GM12874 (cell line): ENCODE results near the gene TBCD.

Experiments used
- TF ChIP-seq, protein P1 (sequence below): IDR thresholded peaks from 2 replicates; pipeline ENCODE4 v1.5.1; 2011; ENCODE audit warnings: low read depth, mild to moderate bottlenecking, control low read depth, low read length, moderate library complexity; ENCODE audit not compliant: insufficient read depth

TBCD gene

DNA sequence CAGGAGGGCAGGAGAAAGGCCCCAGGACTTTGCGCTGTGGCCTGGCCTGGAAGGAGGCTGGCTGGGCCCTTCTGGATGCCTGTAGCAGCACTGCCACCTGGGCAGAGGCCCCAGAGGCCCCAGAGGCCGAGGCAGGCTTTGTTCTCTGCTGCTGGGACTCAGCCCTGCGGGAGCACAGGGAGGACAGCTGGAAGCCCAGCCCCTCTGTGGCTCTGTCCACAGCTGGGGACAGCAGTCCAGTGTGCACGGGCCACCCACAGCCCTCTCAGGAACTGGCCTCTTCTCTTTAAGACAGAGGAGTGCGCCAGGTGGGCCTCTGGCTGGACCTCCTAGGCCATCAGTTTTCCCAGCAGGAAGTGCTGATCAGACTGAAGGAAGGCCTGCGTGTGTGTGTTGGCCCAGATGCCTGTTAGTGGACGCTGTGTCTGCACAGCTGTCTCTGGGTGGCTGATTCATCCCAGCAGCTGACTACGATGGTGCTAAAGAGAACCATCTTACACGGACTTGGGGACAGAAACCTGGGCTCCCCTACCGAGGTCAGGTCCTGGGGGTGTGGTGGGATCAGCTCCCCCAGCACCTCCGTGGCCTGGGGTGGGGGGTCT, 114.8 kb downstream of the TBCD start:
- TF ChIP-seq, protein P1, sequence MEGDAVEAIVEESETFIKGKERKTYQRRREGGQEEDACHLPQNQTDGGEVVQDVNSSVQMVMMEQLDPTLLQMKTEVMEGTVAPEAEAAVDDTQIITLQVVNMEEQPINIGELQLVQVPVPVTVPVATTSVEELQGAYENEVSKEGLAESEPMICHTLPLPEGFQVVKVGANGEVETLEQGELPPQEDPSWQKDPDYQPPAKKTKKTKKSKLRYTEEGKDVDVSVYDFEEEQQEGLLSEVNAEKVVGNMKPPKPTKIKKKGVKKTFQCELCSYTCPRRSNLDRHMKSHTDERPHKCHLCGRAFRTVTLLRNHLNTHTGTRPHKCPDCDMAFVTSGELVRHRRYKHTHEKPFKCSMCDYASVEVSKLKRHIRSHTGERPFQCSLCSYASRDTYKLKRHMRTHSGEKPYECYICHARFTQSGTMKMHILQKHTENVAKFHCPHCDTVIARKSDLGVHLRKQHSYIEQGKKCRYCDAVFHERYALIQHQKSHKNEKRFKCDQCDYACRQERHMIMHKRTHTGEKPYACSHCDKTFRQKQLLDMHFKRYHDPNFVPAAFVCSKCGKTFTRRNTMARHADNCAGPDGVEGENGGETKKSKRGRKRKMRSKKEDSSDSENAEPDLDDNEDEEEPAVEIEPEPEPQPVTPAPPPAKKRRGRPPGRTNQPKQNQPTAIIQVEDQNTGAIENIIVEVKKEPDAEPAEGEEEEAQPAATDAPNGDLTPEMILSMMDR, result no peak

DNA sequence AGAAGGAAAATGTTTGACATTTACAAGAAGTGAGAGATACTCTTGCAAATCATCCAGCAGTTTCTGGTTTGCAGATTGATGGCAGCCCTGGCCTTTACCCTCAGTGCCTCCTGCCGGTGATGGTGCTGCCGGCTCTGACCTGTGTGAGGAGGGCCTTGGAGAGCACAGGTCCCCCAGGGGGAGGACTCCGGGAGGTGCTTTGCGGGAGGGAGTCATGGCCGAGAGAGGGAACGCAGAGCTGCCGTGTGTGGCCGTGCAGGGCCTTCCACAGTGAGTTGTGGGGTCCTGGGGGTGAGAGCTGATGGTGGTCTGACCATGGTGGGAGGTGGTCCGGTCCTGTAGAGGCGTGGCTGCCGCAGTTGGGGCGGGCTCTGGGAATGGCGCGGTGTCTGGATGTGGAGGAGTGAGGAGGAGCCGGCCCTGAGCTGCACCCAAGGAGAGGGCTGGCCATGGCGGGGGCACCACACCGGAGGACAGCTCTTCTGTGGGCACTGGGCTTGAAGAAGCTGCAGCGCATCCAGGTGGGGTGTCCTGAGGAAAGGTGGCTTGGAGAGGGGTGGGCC, 116.0 kb downstream of the TBCD start:
- TF ChIP-seq, protein P1, result no peak

DNA sequence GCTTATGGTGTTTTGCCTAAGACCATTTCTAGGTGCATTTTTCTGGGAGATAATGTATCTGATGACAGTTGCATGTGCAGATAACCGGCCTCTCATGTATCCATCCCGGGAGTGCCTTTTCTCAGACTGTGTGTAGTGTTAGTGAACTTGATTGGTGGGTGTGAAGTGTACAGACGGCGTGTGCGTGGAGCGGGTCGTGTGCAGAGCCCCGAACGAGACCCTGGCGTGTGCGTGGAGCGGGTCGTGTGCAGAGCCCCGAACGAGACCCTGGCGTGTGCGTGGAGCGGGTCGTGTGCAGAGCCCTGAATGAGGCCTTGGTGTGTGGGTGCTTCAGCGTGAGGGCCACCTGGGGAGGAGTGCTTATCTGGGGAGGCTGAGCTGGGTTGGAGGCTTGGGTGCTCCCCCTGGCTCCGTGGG, 116.9 kb downstream of the TBCD start:
- TF ChIP-seq, protein P1, result no peak

DNA sequence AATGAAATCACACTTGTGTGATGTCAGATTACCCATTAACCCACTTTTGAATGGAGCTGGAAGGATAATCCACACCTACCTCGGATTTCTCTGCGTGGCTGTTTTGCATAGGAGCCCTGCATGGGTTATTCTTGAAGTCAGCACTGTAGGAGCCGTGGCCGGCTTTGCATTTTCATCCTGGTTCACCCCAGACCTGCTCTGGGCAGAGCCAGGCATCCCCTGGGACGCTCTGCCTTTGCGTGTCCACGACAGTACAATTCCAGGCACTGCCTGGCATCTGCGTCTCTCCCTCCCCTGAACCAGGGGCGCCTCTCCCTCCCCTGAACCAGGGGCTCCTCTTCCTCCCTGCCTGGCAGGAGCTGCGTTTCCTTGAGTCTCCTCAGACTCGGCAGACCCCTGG, 117.7 kb downstream of the TBCD start:
- TF ChIP-seq, protein P1, result no peak

DNA sequence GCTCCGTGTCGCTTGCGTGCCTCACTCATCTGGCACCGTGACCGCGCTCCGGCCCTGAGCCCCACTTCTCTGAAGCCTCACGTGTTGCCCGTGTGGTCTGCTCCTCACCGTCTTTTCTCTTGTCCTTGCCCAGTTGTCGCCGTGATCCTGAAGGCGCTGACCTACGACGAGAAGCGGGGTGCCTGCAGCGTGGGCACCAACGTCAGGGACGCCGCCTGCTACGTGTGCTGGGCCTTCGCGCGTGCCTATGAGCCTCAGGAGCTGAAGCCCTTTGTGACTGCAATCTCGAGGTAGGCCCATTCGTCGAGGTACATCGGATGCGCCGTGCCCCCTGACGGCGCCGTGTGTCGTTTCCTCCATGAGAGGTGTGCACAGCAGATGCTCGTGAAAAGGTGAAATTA, 118.2 kb downstream of the TBCD start:
- TF ChIP-seq, protein P1, result no peak

DNA sequence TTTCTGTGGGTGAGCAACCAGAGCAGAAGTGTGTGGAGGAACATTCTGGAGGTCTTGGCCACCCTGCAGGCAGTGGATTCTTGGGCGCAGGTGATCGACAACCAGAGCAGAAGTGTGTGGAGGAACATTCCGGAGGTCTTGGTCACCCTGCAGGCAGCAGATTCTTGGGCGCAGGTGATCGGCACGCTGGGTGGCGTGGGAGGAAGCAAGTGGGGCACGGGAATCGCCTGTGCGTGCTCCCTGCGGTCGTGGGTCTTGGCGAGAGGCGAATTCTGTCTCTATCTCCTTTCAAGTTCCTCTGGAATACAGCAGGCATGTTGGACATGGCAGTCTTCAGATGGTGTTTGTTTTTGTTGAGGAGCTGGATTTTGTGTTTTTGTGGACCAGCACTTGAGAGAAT, 118.7 kb downstream of the TBCD start:
- TF ChIP-seq, protein P1, result no peak

DNA sequence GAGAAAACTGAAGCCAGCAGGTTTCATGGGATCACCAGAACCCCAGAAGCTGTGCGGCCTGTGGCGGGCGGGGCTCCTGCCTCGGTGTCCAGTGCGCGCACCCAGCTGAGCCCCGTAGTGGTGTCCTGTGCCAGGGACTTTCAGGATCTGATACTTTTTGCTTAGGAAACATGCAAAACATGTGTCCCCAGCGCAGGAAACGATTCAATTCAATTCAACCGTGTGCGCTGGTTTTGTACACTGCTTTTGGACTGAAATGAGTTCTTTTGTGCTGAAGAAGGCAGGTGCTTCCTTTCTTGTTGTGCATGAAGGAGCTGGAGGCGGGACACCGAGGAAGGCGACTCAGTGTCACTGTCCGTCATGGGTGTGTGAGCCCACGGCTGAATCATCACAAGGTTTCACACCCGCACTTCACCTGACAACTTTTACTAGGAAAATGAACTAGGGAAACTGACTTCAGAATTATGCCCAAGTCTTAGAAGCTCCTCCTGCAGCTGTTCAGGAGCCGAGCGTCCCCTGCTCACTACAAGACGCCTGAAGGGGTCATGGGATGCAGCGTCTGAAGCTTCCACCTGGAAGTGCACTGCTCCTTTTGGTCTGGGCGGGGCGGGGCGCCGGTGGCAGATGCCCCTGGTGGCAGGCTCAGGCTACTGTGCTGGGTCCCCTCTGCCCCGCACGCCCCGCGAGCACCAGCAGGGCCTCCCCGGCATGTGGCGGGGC, 119.4 kb downstream of the TBCD start:
- TF ChIP-seq, protein P1, result peak; percentile 70
